Liver (tissue), 9 donors: ENCODE data around the gene VWA3A. TPM values are rescaled to one million over a fixed set of nuclear protein-coding genes. Genes with fewer than 3 reads are reported as not detected.

Source experiments
- DNase-seq: peaks from one replicate; pipeline ENCODE4 v3.0.0-alpha.2; 2017; ENCODE audit warnings: low spot score
- H3K27ac ChIP-seq, 2 donors: one replicate each; pipeline ENCODE4 v1.7.0; 2013; ENCODE audit warnings: inconsistent platforms in 2 of 2, low read length in 2 of 2, control low read depth in 1 of 2, low read depth in 1 of 2, mild to moderate bottlenecking in 1 of 2
- H3K27me3 ChIP-seq, 4 donors: one replicate each; pipeline versions ENCODE4 v1.6.1 to v1.7.0; 2013; ENCODE audit warnings: low read length in 3 of 4, inconsistent platforms in 1 of 4, mild to moderate bottlenecking in 1 of 4, moderate library complexity in 1 of 4; ENCODE audit not compliant: control insufficient read depth in 4 of 4, insufficient read depth in 4 of 4
- H3K36me3 ChIP-seq, 4 donors: one replicate each; pipeline versions ENCODE4 v1.6.1 to v1.7.0; 2013; ENCODE audit warnings: low read length in 3 of 4, mild to moderate bottlenecking in 3 of 4, low read depth in 1 of 4, moderate library complexity in 1 of 4; ENCODE audit not compliant: control insufficient read depth in 4 of 4, insufficient read depth in 3 of 4
- H3K4me1 ChIP-seq, 4 donors: one replicate each; pipeline versions ENCODE4 v1.6.1 to v1.7.0; 2013; ENCODE audit warnings: low read length in 3 of 4, mild to moderate bottlenecking in 3 of 4, moderate library complexity in 1 of 4; ENCODE audit not compliant: control insufficient read depth in 4 of 4, insufficient read depth in 4 of 4
- H3K4me3 ChIP-seq, 3 donors: one replicate each; pipeline versions ENCODE4 v1.6.1 to v1.7.0; 2013; ENCODE audit warnings: low read length in 3 of 3, control low read depth in 1 of 3, low read depth in 1 of 3, mild to moderate bottlenecking in 1 of 3
- H3K9ac ChIP-seq, 2 donors: one replicate each; pipeline ENCODE4 v1.7.0; 2013; ENCODE audit warnings: low read length in 2 of 2, mild to moderate bottlenecking in 2 of 2, moderate library complexity in 2 of 2, control low read depth in 1 of 2, low read depth in 1 of 2
- H3K9me3 ChIP-seq, 4 donors: one replicate each; pipeline versions ENCODE4 v1.6.1 to v1.7.0; 2013; ENCODE audit warnings: low read length in 3 of 4; ENCODE audit not compliant: control insufficient read depth in 4 of 4
- ATF3 ChIP-seq: IDR thresholded peaks from 2 replicates; pipeline ENCODE4 v1.6.1; 2016; ENCODE audit warnings: antibody characterized with exemption
- CTCF ChIP-seq: fragments of 150-350 bp; IDR thresholded peaks from 2 replicates; pipeline ENCODE4 v1.5.1; 2017; ENCODE audit warnings: improper control_type of control experiment, low read depth, low read length; ENCODE audit not compliant: missing input control
- EGR1 ChIP-seq, 2 donors: IDR thresholded peaks; 2 replicates each; pipeline ENCODE4 v1.6.1; 2016 to 2018; ENCODE audit warnings: antibody characterized with exemption in 2 of 2, low read depth in 2 of 2
- FOXA1 ChIP-seq: IDR thresholded peaks from 2 replicates; pipeline ENCODE4 v1.6.1; 2016; ENCODE audit warnings: antibody characterized with exemption
- FOXA2 ChIP-seq: IDR thresholded peaks from 2 replicates; pipeline ENCODE4 v1.6.1; 2016; ENCODE audit warnings: antibody characterized with exemption
- GABPA ChIP-seq, 2 donors: IDR thresholded peaks in 1 of 2; conservative IDR thresholded peaks in 1 of 2; 2 replicates each; pipeline ENCODE4 v1.6.1; 2016; ENCODE audit warnings: antibody characterized with exemption in 2 of 2, mild to moderate bottlenecking in 1 of 2, moderate library complexity in 1 of 2
- HNF4A ChIP-seq, 2 donors: conservative IDR thresholded peaks; 2 replicates each; pipeline ENCODE4 v1.6.1; 2016; ENCODE audit warnings: antibody characterized with exemption in 2 of 2, mild to moderate bottlenecking in 2 of 2
- HNF4G ChIP-seq: IDR thresholded peaks from 2 replicates; pipeline ENCODE4 v1.6.1; 2016; ENCODE audit warnings: antibody characterized with exemption
- JUND ChIP-seq, 2 donors: IDR thresholded peaks; 2 replicates each; pipeline ENCODE4 v1.6.1; 2016; ENCODE audit warnings: antibody characterized with exemption in 2 of 2
- MAX ChIP-seq: IDR thresholded peaks from 2 replicates; pipeline ENCODE4 v1.6.1; 2016; ENCODE audit warnings: antibody characterized with exemption
- NR2F2 ChIP-seq: IDR thresholded peaks from 2 replicates; pipeline ENCODE4 v1.6.1; 2016; ENCODE audit warnings: antibody characterized with exemption
- RAD21 ChIP-seq, 2 donors: IDR thresholded peaks; 2 replicates each; pipeline ENCODE4 v1.6.1; 2016; ENCODE audit warnings: antibody characterized with exemption in 2 of 2, mild to moderate bottlenecking in 2 of 2
- REST ChIP-seq: IDR thresholded peaks from 2 replicates; pipeline ENCODE4 v1.6.1; 2016; ENCODE audit warnings: antibody characterized with exemption, mild to moderate bottlenecking
- SP1 ChIP-seq: IDR thresholded peaks from 2 replicates; pipeline ENCODE4 v1.6.1; 2018; ENCODE audit warnings: antibody characterized with exemption, mild to moderate bottlenecking
- YY1 ChIP-seq: IDR thresholded peaks from 2 replicates; pipeline ENCODE4 v1.6.1; 2016; ENCODE audit warnings: antibody characterized with exemption, mild to moderate bottlenecking
- WGBS: extraction: QIAGEN DNeasy Blood & Tissue Kit; methylation state at CpG from one replicate; pipeline ENCODE4 v1.1.7; 2013; 5-methylcytosine and 5-hydroxymethylcytosine counted together
- polyA plus RNA-seq, 2 donors: library from polyadenylated mRNA; stranded (reverse) in 1 of 2; unstranded in 1 of 2; fragments of 200-250 nt in 1 of 2; fragments of >200 nt in 1 of 2; fragmentation: Nextera tagmentation in 1 of 2; extraction: Ambion mirVana in 1 of 2; gene quantifications; one replicate each; pipeline versions ENCODE4 v1.2.1 to v1.2.3, GENCODE V29; 2013 to 2015
- total RNA-seq, 2 donors: library from RNA; depleted of rRNA; stranded (reverse); fragments of >200 nt; gene quantifications; one replicate each; pipeline ENCODE4 v1.2.3, GENCODE V29; 2014
- donor health status: healthy.
- donor health status: healthy.
- donor health status: healthy.
- donor health status: healthy.
- donor health status: healthy.

Gene VWA3A
- total and polyA plus RNA-seq, 4 donors = 0.05 to 0.17 TPM; not detected in 2

- H3K27ac ChIP-seq = no peak overlapping the region
- no peak for DNase-seq
- no peaks in the 10 kb centered on the region for H3K4me1 ChIP-seq
- no peak for TF ChIP-seq ATF3
- TF ChIP-seq CTCF = no peak
- no peak for TF ChIP-seq JUND (IDR thresholded peaks at IDR 0.05)
- no peak for TF ChIP-seq SP1
- TF ChIP-seq FOXA1 = no peak
- TF ChIP-seq RAD21 (IDR thresholded peaks at IDR 0.05) = no peak
- no peak for TF ChIP-seq HNF4G
- TF ChIP-seq YY1 = no peak
- no peak for TF ChIP-seq FOXA2
- TF ChIP-seq REST = no peak
- no peak for TF ChIP-seq GABPA (IDR thresholded peaks at IDR 0.05 in 1 of 2, conservative IDR thresholded peaks at IDR 0.05 in 1 of 2)
- no peak overlapping the region for H3K9ac ChIP-seq
- H3K9me3 ChIP-seq = no peaks in the 10 kb centered on the region
- H3K4me3 ChIP-seq = no peak overlapping the region
- H3K27me3 ChIP-seq = no peaks in the 10 kb centered on the region
- peaks cover 0 to 2% (median 0%) of the 10 kb centered on the region in 4 donors for H3K36me3 ChIP-seq
- WGBS = 90% methylated on average over 3 of the region's 3 CpGs
These were observed 19.0 kb upstream of the VWA3A start for GRCh38 chr16:22073350-22073749.

DNA sequence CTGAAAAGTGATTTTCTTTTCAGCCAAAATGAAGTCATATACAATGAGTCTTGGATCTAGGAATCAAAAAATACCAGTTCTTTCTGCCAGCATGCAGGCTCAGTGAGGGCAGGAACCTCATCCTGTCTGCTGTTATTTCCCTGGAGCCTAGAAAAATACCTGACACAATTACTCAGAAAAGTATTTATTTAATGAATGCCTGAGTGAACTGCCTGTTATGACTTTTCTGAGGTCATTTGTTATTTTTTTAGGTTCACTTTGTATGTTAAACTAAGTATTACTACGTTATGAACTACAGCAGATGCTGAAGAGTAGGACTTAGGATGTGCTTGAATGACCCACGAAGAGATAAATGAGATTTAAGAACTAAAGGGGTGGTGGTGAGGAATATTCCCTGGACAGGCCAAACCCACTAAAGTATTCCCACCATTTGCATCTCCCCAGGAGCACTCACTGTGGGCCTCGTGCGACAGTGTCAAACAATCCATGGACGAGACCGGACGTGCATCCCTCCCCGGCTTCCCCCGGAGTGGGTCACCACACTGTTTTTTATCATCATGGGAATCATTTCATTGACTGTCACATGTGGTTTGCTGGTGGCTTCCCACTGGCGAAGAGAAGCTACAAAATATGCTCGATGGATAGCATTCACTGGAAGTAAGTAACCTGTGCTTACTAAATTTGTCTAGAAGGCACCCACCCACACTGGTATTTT is 17.1 kb upstream of the VWA3A start:
- TF ChIP-seq EGR1 (IDR thresholded peaks at IDR 0.05; ENCODE audit: low read depth in 2 of 2) (no peak), YY1 (no peak), HNF4A (conservative IDR thresholded peaks at IDR 0.05) (no peak), MAX (no peak), FOXA1 (no peak), HNF4G (no peak), CTCF (no peak), FOXA2 (no peak), NR2F2 (no peak), SP1 (no peak), JUND (IDR thresholded peaks at IDR 0.05) (no peak), REST (no peak)
- Histone ChIP-seq H3K9me3 (no peaks in the 10 kb centered on the region), H3K4me3 (no peak overlapping the region), H3K9ac (no peak overlapping the region), H3K27me3 (no peaks in the 10 kb centered on the region), H3K4me1 (no peaks in the 10 kb centered on the region), H3K36me3 (peaks cover 0 to 2% (median 0%) of the 10 kb centered on the region in 4 donors), H3K27ac (no peak overlapping the region)
- no peak for DNase-seq
- WGBS = 89% methylated on average over 11 of the region's 11 CpGs
